ENCODE data around the gene SAE1.

DNA sequence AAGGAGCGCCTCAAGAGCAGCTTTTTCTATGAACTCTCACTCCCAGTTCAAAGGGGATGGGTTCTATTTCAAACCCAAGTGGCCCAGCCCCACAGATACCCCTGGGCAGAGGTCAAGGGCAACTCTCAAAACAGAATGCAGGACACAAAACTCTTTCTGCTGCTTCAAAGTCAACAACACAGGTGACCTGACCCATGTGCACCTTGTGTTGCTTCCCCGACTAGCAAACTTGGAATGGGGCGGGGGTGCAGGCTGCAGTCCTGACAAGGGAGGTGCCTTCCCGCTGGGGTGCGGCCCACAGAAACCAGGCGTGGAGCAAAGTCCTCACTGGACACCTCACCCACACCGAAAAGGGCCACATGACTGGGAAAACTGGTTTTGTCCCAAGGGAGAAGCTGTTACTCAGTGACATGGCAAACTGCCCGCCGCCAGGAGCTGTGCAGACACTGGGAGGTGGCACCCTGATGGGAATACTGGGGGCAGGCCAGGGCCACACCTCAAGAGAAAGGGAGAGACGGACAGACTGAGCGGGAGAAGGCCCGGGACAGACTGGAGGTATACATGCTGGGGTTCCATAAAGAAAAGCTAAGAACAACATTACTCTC is 34.4 kb upstream of the SAE1 start:
- TF ChIP-seq EZH2 (IDR thresholded peaks at IDR 0.05; ENCODE audit: insufficient read depth, poor library complexity, severe bottlenecking) (no peak), EZH2phosphoT487 (IDR thresholded peaks at IDR 0.05; ENCODE audit: insufficient read depth, low read depth) (no peak)
